Muscle of leg (tissue), 11 donors: ENCODE data around the gene KRTAP23-1. TPM values are rescaled to one million over a fixed set of nuclear protein-coding genes. Genes with fewer than 3 reads are reported as not detected.

Experiments
- DNase-seq: peaks from one replicate; pipeline ENCODE4 v3.0.0; 2013
- H3K27ac ChIP-seq: one replicate; pipeline ENCODE4 v1.5.1; 2013; ENCODE audit warnings: mild to moderate bottlenecking, low read length, control low read depth
- H3K27me3 ChIP-seq: one replicate; pipeline ENCODE4 v1.6.1; 2013; ENCODE audit warnings: low read length; ENCODE audit not compliant: control insufficient read depth, insufficient read depth
- H3K36me3 ChIP-seq: one replicate; pipeline ENCODE4 v1.6.1; 2013; ENCODE audit warnings: low read length; ENCODE audit not compliant: control insufficient read depth, insufficient read depth
- H3K4me1 ChIP-seq: one replicate; pipeline ENCODE4 v1.6.1; 2013; ENCODE audit warnings: low read length; ENCODE audit not compliant: control insufficient read depth, insufficient read depth
- H3K4me3 ChIP-seq: one replicate; pipeline ENCODE4 v1.5.1; 2013; ENCODE audit warnings: low read length, control low read depth
- H3K9me3 ChIP-seq: replicated peaks from 2 replicates; pipeline ENCODE4 v1.6.1; 2013; ENCODE audit warnings: low read depth, low read length; ENCODE audit not compliant: control insufficient read depth
- WGBS: methylation state at CpG from one replicate; pipeline ENCODE4 v1.1.5; 2013; ENCODE audit warnings: missing lambda C conversion rate; ENCODE audit not compliant: insufficient coverage; 5-methylcytosine and 5-hydroxymethylcytosine counted together
- polyA plus RNA-seq, 8 donors: library from polyadenylated mRNA; unstranded; fragments of 120-200 nt; gene quantifications; one replicate each; pipeline versions ENCODE4 v1.2.1 to v1.2.3, GENCODE V29; 2013; ENCODE audit warnings: inconsistent platforms in 1 of 8, low replicate concordance in 1 of 8; ENCODE audit not compliant: insufficient read length in 8 of 8, insufficient read depth in 1 of 8
- total RNA-seq: library from RNA; stranded (reverse); fragments of 120-200 nt; gene quantifications from one replicate; pipeline ENCODE4 v1.2.4, GENCODE V29; 2013

The KRTAP23-1 gene
- total and polyA plus RNA-seq, 9 donors = 0.69 TPM; not detected in 8

DNA sequence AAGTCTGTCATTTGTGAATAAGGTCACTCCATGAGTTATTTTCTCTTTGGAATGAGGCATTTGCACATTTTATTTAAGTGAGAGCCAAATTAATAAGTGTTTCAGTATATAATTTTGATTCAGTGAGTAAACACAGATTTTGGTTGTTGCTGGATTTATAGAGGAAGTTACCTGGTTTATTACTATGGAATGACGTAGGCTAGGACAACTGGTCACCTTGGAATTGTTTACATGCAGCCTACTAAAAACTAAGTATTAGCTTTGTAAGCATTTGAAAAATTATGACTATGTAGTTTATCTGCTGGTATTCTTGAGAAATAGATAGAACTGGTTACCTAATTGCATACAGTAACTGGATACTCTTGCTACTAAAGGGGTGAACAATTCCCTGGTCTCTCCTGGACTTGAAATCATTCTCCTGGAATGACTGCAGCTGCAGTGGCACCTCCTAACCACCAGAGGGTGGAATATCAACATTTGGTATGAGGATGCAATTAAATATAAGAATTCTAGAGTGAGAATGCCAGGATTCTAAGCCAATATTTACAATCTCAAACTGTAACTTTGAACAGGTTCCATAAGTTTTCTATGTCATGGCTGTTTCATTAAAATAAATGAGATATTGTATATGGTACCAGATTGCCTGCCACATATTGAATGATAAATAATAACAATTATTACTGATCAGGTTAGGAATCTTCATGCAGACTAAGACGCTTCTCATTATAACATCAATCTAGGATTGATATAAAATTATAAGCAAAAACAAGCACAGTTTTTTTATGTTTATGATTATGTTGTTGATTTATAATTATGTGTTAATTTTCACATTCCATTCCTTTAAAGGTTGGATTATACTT is 7.5 kb downstream of the KRTAP23-1 start:
- Histone ChIP-seq H3K4me1 (no peaks in the 10 kb centered on the region), H3K36me3 (no peaks in the 10 kb centered on the region), H3K4me3 (no peak overlapping the region), H3K9me3 (peaks cover 7% of the 10 kb centered on the region), H3K27ac (no peak overlapping the region), H3K27me3 (no peaks in the 10 kb centered on the region)
- WGBS = no CpG with 5 or more reads among the region's 2 CpGs
- DNase-seq = peak; percentile 14

DNA sequence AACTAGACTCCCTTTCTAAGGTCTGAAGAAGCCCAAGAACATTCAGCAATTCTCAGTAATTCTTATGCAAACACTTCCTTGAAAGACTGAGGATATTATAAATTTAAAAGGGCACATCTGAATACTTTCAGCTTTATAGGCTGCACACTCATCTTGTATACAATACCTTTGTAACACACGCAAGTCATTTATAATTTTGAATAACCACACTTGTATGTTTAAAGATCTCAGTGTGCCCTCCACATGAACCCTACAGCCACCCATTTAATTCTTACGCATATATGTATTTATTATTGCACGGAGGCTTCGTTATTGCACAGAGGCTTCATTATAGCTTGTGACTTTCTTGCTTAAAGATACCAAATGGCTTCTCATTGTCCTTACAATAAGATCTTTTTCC is 9.7 kb downstream of the KRTAP23-1 start:
- no peaks in the 10 kb centered on the region for H3K27me3 ChIP-seq
- 89% methylated on average over 3 of the region's 4 CpGs for WGBS
- no peaks in the 10 kb centered on the region for H3K4me1 ChIP-seq
- H3K27ac ChIP-seq = no peak overlapping the region
- no peaks in the 10 kb centered on the region for H3K36me3 ChIP-seq
- no peak for DNase-seq
- H3K9me3 ChIP-seq = no peaks in the 10 kb centered on the region
- H3K4me3 ChIP-seq = no peak overlapping the region

DNA sequence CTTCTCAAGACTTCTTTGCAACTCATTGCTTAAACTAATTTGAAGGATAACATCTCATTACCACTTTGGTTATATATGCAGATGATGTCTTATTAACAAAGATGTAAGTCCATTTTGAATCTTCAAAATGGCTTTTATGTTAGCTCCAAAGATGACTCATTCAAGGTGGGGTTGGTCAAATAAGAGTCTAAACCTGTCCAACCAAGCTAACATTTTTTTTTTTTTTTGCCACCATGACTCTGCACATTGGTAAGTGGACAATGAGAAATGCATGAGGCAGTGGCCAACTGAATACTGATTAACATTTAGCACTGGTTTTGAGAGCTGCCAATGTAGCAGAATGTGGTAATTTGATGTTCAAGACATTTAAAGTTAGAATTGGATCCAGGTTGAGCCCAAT is 10.6 kb downstream of the KRTAP23-1 start:
- Histone ChIP-seq H3K4me3 (no peak overlapping the region), H3K9me3 (no peaks in the 10 kb centered on the region), H3K27me3 (no peaks in the 10 kb centered on the region), H3K27ac (no peak overlapping the region), H3K36me3 (no peaks in the 10 kb centered on the region), H3K4me1 (no peaks in the 10 kb centered on the region)
- no peak for DNase-seq

DNA sequence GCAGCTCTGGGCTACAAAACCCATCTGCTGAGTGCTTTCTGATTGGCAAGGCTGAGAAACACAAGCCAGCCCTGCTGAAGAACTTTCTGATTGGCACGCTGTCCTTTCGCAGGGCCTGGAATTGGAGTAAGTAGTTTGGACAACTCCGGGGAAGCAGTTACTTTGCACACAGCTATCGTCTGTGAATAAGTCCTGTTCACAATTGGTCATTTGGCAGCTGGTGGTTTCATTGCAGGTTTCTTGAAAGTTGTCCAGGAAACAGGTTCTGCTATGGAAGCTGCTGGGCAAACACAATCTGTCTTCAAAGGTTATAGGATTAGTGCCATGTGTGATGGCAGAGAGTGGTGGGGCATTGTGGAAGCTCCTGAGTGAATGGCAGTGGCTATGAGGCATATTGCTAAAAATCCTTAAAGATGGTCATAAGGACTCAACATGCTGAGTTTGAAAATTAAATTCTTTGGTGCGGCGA is 11.1 kb downstream of the KRTAP23-1 start, which contains the start of gene KRTAP27-1:
Gene KRTAP27-1, minus strand, starts transcription at position 419 of the 469 bp plus-strand sequence. Its CDS starts 26 bp downstream, at position 393.
- H3K4me1 ChIP-seq = no peaks in the 10 kb centered on the region
- no peaks in the 10 kb centered on the region for H3K36me3 ChIP-seq
- H3K27me3 ChIP-seq = no peaks in the 10 kb centered on the region
- H3K27ac ChIP-seq = no peak within 1 kb of the TSS
- H3K9me3 ChIP-seq = no peaks in the 10 kb centered on the region
- no peak for DNase-seq
- WGBS = 85% methylated on average over 5 of the region's 6 CpGs
- no peak within 1 kb of the TSS for H3K4me3 ChIP-seq

DNA sequence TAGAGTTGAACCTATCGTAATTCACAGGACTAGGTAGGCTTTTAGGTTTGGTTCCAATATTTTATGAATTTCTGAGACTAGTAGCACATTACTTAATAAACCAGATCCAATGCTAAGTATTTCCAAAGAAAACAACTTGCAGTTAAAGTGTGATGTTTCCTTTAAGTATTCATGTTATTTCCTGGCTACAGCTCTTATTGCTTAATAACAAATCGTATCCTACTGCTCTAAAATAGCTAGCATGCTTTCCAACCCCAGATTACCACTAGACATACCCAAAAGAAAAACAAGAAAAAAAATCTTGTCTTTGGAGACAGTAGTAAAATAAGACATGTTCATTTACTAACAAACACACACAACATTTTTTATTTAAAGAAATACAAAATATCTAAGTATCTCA is 11.8 kb downstream of the KRTAP23-1 start:
- Histone ChIP-seq H3K36me3 (no peaks in the 10 kb centered on the region), H3K9me3 (no peaks in the 10 kb centered on the region), H3K4me1 (no peaks in the 10 kb centered on the region), H3K27ac (no peak overlapping the region), H3K4me3 (no peak overlapping the region), H3K27me3 (no peaks in the 10 kb centered on the region)
- peak; percentile 24 for DNase-seq
- WGBS = no CpG with 5 or more reads among the region's 2 CpGs

DNA sequence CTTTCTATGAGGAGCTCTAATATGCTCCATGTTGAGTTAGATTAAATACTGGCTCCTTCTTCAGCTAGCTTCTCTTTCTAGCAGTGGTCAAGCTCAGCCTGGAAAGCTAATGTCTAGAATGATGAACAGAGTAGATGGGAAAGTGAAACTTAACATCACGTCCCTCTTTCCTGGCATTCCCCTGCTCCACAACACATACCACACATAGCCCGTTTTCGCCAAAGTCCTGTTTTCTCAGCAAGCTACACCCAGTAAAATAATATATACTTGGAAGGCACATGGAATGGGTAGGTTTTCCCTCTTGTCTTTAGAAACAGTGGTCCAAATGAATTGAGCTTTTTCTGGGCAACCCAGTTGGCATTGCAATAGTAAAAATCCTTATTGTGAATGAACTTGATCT is 14.7 kb downstream of the KRTAP23-1 start:
- H3K4me1 ChIP-seq = no peaks in the 10 kb centered on the region
- no peaks in the 10 kb centered on the region for H3K36me3 ChIP-seq
- DNase-seq = no peak
- no peak overlapping the region for H3K27ac ChIP-seq
- no peaks in the 10 kb centered on the region for H3K9me3 ChIP-seq
- no peak overlapping the region for H3K4me3 ChIP-seq
- no peaks in the 10 kb centered on the region for H3K27me3 ChIP-seq
- WGBS = no CpG with 5 or more reads among the region's 3 CpGs

DNA sequence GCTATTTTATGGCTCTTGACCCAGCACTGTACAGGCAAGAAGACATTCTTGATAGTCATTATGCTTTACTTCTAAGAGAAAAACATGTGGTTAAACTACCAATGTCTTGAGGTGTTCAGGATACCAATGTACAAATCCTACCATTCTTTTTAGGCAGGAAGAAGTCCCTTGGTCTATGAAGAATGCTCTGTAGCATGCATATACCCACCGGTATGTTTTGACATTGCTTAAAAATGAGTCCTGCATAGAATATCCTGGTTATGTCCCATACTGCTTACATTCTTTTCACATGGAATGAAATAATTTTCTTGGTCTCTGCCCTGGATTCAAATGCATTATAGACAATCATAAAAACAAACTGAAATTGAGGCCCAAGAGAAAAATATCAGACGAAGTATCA is 15.7 kb downstream of the KRTAP23-1 start:
- no peaks in the 10 kb centered on the region for H3K4me1 ChIP-seq
- WGBS = no CpG with 5 or more reads among the region's 2 CpGs
- no peak overlapping the region for H3K4me3 ChIP-seq
- H3K9me3 ChIP-seq = no peaks in the 10 kb centered on the region
- no peak for DNase-seq
- H3K36me3 ChIP-seq = no peaks in the 10 kb centered on the region
- H3K27ac ChIP-seq = no peak overlapping the region
- no peaks in the 10 kb centered on the region for H3K27me3 ChIP-seq

DNA sequence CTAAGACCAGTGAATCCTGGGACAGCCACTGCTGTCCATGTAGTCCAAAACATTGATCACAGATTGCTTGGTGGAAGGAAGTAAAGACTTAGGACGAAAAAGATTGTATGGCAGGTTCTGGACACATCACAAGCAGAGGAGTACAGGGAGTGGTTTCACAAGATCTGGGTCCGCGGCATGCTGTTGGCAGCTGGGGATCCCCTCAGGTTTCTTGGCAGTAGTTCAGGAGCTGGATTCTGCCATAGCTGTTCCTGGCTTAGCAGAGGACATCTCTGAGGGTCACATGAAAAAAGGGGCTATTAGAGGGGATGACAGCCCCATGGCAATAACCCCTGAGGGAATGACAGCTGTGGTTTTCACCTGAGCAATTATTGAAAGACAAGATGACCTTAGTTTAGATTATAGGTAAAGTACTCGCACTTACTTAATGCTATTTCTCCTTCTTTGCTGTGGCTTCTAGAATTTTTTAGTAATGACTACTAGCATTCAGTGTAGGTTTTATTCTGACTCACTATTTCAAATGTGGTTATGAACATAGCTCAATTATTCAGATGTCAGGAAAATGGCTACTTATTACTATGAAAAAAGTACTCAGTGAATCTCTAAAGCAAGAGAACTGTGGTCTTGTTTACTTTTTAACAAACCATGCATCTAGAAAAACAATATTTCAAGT is 19.1 kb downstream of the KRTAP23-1 start:
- Histone ChIP-seq H3K27me3 (no peaks in the 10 kb centered on the region), H3K9me3 (peaks cover 4% of the 10 kb centered on the region), H3K4me3 (no peak overlapping the region), H3K4me1 (no peaks in the 10 kb centered on the region), H3K27ac (no peak overlapping the region), H3K36me3 (no peaks in the 10 kb centered on the region)
- DNase-seq = no peak
- 92% methylated on average over 3 of the region's 4 CpGs for WGBS

DNA sequence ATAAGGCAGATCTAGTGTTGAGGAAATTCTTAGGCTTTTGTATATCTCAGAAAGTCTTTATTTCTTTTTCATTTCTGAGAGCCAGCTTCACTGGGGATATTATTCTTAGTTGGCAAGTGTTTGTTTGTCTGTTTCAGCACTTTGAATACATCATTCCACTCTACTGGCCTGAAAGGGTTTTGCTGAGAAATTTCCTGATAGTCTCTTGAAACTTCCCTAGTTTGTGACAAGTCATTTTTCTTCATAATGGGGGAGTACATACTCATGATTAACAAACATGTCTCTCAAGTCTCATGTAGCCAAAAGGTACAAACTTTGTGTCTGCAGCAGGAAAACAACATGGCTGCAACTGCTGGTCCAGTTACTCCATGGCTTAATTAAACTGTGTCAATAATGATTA is 22.0 kb downstream of the KRTAP23-1 start:
- no peak for DNase-seq
- Histone ChIP-seq H3K27me3 (no peaks in the 10 kb centered on the region), H3K9me3 (peaks cover 4% of the 10 kb centered on the region), H3K27ac (no peak overlapping the region), H3K4me3 (no peak overlapping the region), H3K36me3 (no peaks in the 10 kb centered on the region), H3K4me1 (no peaks in the 10 kb centered on the region)

DNA sequence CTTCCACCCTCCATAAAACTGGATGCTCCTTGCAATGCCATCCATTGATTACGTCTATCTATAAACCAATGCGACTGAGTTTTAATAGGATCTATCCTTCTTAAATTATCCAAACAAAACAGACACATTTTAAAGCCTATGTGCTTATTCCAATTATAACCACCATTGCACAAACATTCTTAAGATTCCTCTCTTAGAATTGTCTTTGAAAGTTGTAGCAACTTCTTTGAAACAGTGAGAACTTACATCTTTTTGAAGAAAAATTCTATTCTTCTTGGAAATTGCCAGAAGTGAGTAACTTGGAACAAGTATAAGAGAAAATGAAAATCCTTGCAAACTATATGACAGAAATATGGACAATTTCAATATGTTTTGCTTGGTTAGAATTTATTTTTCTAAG is 28.2 kb downstream of the KRTAP23-1 start, which contains the start of gene KRTAP26-1:
Gene KRTAP26-1, minus strand, starts transcription at position 101 of the 400 bp plus-strand sequence. CDS start 280 bp downstream, outside the sequence.
- H3K4me1 ChIP-seq = no peaks in the 10 kb centered on the region
- no peak within 1 kb of the TSS for H3K27ac ChIP-seq
- no peaks in the 10 kb centered on the region for H3K27me3 ChIP-seq
- H3K36me3 ChIP-seq = no peaks in the 10 kb centered on the region
- DNase-seq = no peak
- no CpG with 5 or more reads among the region's 2 CpGs for WGBS
- no peaks in the 10 kb centered on the region for H3K9me3 ChIP-seq
- H3K4me3 ChIP-seq = no peak within 1 kb of the TSS
